ENCODE measurements around the gene PEPD. TPM values are rescaled to one million over a fixed set of nuclear protein-coding genes. Genes with fewer than 3 reads are reported as not detected.

The PEPD gene
- total RNA-seq, 1 donor from 2014 or later, result 24.0 TPM

DNA sequence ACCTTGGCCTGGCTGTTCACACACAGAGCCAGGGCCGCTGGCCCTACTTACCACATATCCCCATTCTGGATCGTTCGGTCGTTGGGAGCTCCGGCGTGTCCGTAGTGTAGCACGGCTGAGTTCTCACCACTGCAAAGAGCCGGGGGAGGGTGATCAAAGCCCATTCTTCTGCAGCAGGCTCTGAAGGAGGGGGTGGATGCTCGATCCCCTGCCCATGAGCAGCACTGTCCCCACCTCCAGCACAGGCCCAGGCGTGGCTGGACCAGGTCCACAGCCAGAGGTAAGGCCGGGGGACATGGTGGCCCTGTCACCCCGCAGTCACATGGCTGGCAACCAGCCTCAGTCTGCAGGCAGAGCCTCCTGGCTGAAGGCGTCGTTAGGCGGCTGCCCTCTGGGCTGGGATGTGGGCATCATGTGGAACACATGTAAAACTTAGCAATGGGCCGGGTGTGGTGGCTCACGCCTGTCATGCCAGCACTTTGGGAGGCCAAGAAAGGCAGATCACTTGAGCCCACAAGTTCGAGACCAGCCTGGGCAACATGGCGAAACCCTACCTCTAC lies 109.9 kb downstream of the PEPD start:
- H3K36me3 ChIP-seq (ENCODE audit: control insufficient read depth in 3 of 3, insufficient read depth in 3 of 3, low read length in 3 of 3), result peaks cover 3 to 9% (median 8%) of the 10 kb centered on the region in 3 donors
- no peak overlapping the region for H3K9ac ChIP-seq (ENCODE audit: low read depth in 1 of 3, low read length in 3 of 3)
- H3K4me3 ChIP-seq (ENCODE audit: low read length in 3 of 3), result no peak overlapping the region
- no peak overlapping the region for H3K27ac ChIP-seq (ENCODE audit: low read depth, low read length)
- no peaks in the 10 kb centered on the region for H3K9me3 ChIP-seq (ENCODE audit: control insufficient read depth in 3 of 3, low read length in 3 of 3)
- H3K4me1 ChIP-seq (ENCODE audit: control insufficient read depth in 3 of 3, insufficient read depth in 3 of 3, low read length in 3 of 3), result peaks cover 4 to 6% (median 5%) of the 10 kb centered on the region in 3 donors
- H3K27me3 ChIP-seq (ENCODE audit: control insufficient read depth in 3 of 3, insufficient read depth in 3 of 3, low read length in 3 of 3), result no peaks in the 10 kb centered on the region

DNA sequence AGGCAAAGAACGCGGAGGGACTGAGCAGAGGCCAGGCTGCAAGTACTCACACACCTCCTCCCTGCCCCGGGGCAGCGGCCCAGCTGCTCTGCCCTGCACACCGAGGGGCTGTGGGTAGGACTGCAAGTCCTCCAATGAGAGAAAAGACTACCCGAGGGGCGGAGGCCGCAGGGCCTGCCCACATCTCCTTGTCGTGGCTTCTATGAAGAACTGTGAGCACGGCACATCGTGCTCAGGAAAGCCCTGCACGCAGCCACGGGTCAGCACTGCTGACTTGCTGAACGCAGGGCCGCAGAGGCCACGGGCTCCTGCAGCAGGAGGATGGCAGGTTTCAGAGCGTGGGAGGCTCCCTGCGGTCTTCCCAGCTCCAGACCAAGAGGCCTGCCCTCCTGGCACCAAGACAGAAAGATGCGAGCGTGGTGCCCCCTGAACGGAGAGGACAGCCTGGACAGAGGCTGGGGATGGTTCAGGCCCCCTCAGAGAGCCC lies 110.6 kb downstream of the PEPD start:
- Histone ChIP-seq H3K27ac (ENCODE audit: low read depth, low read length) (no peak overlapping the region), H3K4me1 (ENCODE audit: control insufficient read depth in 3 of 3, insufficient read depth in 3 of 3, low read length in 3 of 3) (peaks cover 6 to 9% (median 9%) of the 10 kb centered on the region in 3 donors), H3K36me3 (ENCODE audit: control insufficient read depth in 3 of 3, insufficient read depth in 3 of 3, low read length in 3 of 3) (peaks cover 3 to 9% (median 8%) of the 10 kb centered on the region in 3 donors), H3K9ac (ENCODE audit: low read depth in 1 of 3, low read length in 3 of 3) (no peak overlapping the region), H3K27me3 (ENCODE audit: control insufficient read depth in 3 of 3, insufficient read depth in 3 of 3, low read length in 3 of 3) (no peaks in the 10 kb centered on the region), H3K9me3 (ENCODE audit: control insufficient read depth in 3 of 3, low read length in 3 of 3) (no peaks in the 10 kb centered on the region), H3K4me3 (ENCODE audit: low read length in 3 of 3) (no peak overlapping the region)

GRCh38 chr19:33409906-33410685 lies 111.5 kb downstream of the PEPD start:
- no peaks in the 10 kb centered on the region for H3K9me3 ChIP-seq (ENCODE audit: control insufficient read depth in 3 of 3, low read length in 3 of 3)
- no peak overlapping the region for H3K9ac ChIP-seq (ENCODE audit: low read depth in 1 of 3, low read length in 3 of 3)
- H3K4me1 ChIP-seq (ENCODE audit: control insufficient read depth in 3 of 3, insufficient read depth in 3 of 3, low read length in 3 of 3), result peaks cover 11 to 16% (median 13%) of the 10 kb centered on the region in 3 donors
- no peak overlapping the region for H3K4me3 ChIP-seq (ENCODE audit: low read length in 3 of 3)
- H3K36me3 ChIP-seq (ENCODE audit: control insufficient read depth in 3 of 3, insufficient read depth in 3 of 3, low read length in 3 of 3), result peaks cover 3 to 9% (median 8%) of the 10 kb centered on the region in 3 donors
- H3K27me3 ChIP-seq (ENCODE audit: control insufficient read depth in 3 of 3, insufficient read depth in 3 of 3, low read length in 3 of 3), result no peaks in the 10 kb centered on the region
- H3K27ac ChIP-seq (ENCODE audit: low read depth, low read length), result no peak overlapping the region

DNA sequence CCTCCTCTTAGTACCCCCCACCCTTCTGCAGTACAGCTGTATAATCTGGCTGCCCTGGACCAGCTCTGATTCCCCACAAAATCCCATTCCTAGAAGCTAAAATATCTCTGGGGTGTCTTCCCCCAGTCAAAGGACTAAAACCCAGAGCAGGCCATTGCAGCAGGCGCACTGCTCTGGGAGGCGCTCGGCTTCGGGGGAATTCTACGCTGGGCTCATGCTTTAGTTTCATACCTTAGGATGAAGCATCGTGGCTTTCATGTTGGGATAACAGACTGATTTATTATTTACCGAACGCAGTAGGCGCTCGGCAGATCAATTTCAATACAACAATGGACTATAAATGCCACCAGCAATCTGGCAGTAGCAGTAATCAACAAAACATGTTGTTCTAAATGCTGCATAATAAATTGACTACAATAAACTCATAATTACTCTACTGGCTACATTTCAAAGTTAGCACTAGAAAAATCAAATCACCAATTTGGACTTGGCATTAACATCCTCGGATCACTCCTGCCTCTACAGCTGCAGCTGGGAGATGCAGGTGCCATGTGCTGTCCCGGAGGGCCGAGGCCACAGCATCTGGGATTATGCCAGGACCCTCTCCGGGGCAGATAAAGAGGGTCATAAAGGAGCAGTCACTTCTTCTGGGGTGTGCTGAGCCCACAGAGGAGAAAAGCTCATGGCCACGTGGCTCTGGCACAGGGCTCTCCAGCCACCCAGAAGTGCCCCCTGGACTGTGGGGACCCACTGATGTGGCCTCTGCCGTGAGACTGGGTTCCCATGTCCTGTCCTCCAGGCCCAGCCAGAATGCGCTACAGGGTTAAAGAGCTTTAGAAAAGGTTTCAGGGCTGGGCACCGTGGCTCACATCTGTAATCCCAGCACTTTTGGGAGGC lies 112.8 kb downstream of the PEPD start:
- Histone ChIP-seq H3K27me3 (ENCODE audit: control insufficient read depth in 3 of 3, insufficient read depth in 3 of 3, low read length in 3 of 3) (no peaks in the 10 kb centered on the region), H3K27ac (ENCODE audit: low read depth, low read length) (no peak overlapping the region), H3K4me1 (ENCODE audit: control insufficient read depth in 3 of 3, insufficient read depth in 3 of 3, low read length in 3 of 3) (peaks cover 11 to 16% (median 16%) of the 10 kb centered on the region in 3 donors), H3K9me3 (ENCODE audit: control insufficient read depth in 3 of 3, low read length in 3 of 3) (no peaks in the 10 kb centered on the region), H3K4me3 (ENCODE audit: low read length in 3 of 3) (no peak overlapping the region), H3K9ac (ENCODE audit: low read depth in 1 of 3, low read length in 3 of 3) (no peak overlapping the region), H3K36me3 (ENCODE audit: control insufficient read depth in 3 of 3, insufficient read depth in 3 of 3, low read length in 3 of 3) (peaks cover 5 to 9% (median 8%) of the 10 kb centered on the region in 3 donors)

DNA sequence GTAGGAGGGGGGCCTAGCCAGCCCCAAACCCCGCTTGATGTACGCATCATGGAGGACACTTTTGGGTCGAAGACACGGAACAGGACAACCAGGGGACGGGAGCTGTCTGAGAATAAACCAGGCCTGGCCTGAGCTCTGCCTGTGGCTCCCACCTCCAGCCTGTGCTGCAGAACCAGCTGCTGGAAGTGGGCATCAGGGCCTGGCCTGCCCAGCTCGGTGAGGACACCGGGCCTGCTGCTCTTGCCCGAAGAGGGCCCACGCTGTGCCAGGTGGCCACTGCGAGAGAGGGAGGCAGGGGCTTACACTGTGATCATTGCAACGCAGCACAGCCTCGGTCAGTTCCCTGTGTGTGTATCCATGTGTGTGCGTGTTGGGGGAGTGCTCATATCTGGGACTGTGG lies 113.5 kb downstream of the PEPD start:
- Histone ChIP-seq H3K27ac (ENCODE audit: low read depth, low read length) (no peak overlapping the region), H3K9ac (ENCODE audit: low read depth in 1 of 3, low read length in 3 of 3) (no peak overlapping the region), H3K9me3 (ENCODE audit: control insufficient read depth in 3 of 3, low read length in 3 of 3) (no peaks in the 10 kb centered on the region), H3K27me3 (ENCODE audit: control insufficient read depth in 3 of 3, insufficient read depth in 3 of 3, low read length in 3 of 3) (no peaks in the 10 kb centered on the region), H3K4me1 (ENCODE audit: control insufficient read depth in 3 of 3, insufficient read depth in 3 of 3, low read length in 3 of 3) (peaks cover 11 to 16% (median 16%) of the 10 kb centered on the region in 3 donors), H3K36me3 (ENCODE audit: control insufficient read depth in 3 of 3, insufficient read depth in 3 of 3, low read length in 3 of 3) (peaks cover 5 to 10% (median 8%) of the 10 kb centered on the region in 3 donors), H3K4me3 (ENCODE audit: low read length in 3 of 3) (no peak overlapping the region)

DNA sequence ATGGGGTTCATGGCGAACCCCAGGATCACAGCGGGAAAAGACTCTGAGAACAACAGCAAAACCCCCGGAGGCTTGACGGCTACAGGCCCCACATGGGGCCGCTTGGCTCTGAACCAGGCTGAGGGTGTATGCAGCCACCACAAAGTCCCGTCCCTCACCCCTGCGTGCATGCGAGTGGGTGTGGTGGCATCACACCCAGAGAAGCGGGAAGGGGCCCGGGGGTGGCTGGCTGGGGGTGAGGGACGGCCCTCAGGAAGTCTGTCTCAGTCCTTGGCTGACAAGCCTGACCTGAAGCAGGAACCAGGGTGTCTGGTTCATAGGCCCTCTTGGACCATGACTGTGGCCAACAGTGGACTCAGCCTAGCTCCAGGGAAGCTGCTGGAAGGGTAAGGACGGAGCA lies 113.9 kb downstream of the PEPD start:
- H3K4me3 ChIP-seq (ENCODE audit: low read length in 3 of 3), result no peak overlapping the region
- H3K4me1 ChIP-seq (ENCODE audit: control insufficient read depth in 3 of 3, insufficient read depth in 3 of 3, low read length in 3 of 3), result peaks cover 11 to 16% (median 16%) of the 10 kb centered on the region in 3 donors
- H3K27me3 ChIP-seq (ENCODE audit: control insufficient read depth in 3 of 3, insufficient read depth in 3 of 3, low read length in 3 of 3), result no peaks in the 10 kb centered on the region
- H3K9me3 ChIP-seq (ENCODE audit: control insufficient read depth in 3 of 3, low read length in 3 of 3), result no peaks in the 10 kb centered on the region
- no peak overlapping the region for H3K27ac ChIP-seq (ENCODE audit: low read depth, low read length)
- H3K36me3 ChIP-seq (ENCODE audit: control insufficient read depth in 3 of 3, insufficient read depth in 3 of 3, low read length in 3 of 3), result peaks cover 5 to 11% (median 8%) of the 10 kb centered on the region in 3 donors
- H3K9ac ChIP-seq (ENCODE audit: low read depth in 1 of 3, low read length in 3 of 3), result no peak overlapping the region

DNA sequence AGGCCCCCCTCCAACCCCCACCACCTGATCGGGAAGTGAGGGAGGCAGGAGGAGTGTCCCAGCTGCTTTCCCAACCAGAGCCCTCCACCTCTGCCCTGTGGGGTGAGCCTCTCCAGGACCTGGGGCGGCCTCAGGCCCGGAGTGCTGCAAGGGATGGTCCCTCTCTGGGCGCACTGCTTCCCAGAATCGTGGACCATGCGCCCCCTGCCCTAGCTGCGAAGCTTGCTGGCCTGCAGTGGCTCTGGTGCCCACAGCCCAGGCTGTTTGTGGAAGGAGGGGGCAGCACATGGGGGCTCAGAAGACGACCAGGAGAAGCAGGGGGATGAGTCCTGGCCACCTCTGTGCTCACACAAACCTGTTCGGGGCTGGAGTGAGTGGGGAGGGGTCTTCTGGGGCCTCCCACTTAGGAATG lies 114.4 kb downstream of the PEPD start:
- Histone ChIP-seq H3K9ac (ENCODE audit: low read depth in 1 of 3, low read length in 3 of 3) (no peak overlapping the region), H3K4me3 (ENCODE audit: low read length in 3 of 3) (no peak overlapping the region), H3K9me3 (ENCODE audit: control insufficient read depth in 3 of 3, low read length in 3 of 3) (no peaks in the 10 kb centered on the region), H3K4me1 (ENCODE audit: control insufficient read depth in 3 of 3, insufficient read depth in 3 of 3, low read length in 3 of 3) (peaks cover 11 to 16% (median 16%) of the 10 kb centered on the region in 3 donors), H3K27ac (ENCODE audit: low read depth, low read length) (no peak overlapping the region), H3K36me3 (ENCODE audit: control insufficient read depth in 3 of 3, insufficient read depth in 3 of 3, low read length in 3 of 3) (peaks cover 5 to 11% (median 8%) of the 10 kb centered on the region in 3 donors), H3K27me3 (ENCODE audit: control insufficient read depth in 3 of 3, insufficient read depth in 3 of 3, low read length in 3 of 3) (no peaks in the 10 kb centered on the region)

- Histone ChIP-seq H3K9ac (ENCODE audit: low read depth in 1 of 3, low read length in 3 of 3) (peak overlapping the region in 1 of 3 donors; percentile 45), H3K27me3 (ENCODE audit: control insufficient read depth in 3 of 3, insufficient read depth in 3 of 3, low read length in 3 of 3) (no peaks in the 10 kb centered on the region), H3K9me3 (ENCODE audit: control insufficient read depth in 3 of 3, low read length in 3 of 3) (no peaks in the 10 kb centered on the region), H3K36me3 (ENCODE audit: control insufficient read depth in 3 of 3, insufficient read depth in 3 of 3, low read length in 3 of 3) (peaks cover 5 to 9% (median 6%) of the 10 kb centered on the region in 3 donors), H3K4me3 (ENCODE audit: low read length in 3 of 3) (no peak overlapping the region), H3K27ac (ENCODE audit: low read depth, low read length) (no peak overlapping the region), H3K4me1 (ENCODE audit: control insufficient read depth in 3 of 3, insufficient read depth in 3 of 3, low read length in 3 of 3) (peaks cover 11 to 16% (median 16%) of the 10 kb centered on the region in 3 donors)
Measured at GRCh38 chr19:33406521-33407139, 115.0 kb downstream of the PEPD start.
